GM12891 (cell line): ENCODE results near the gene STRADA.

Experiments used
- PAX5 ChIP-seq: IDR thresholded peaks from 2 replicates; pipeline ENCODE4 v1.6.1; 2011; ENCODE audit warnings: low read length, moderate library complexity, mild to moderate bottlenecking; ENCODE audit not compliant: insufficient read depth, severe bottlenecking
- POLR2A ChIP-seq: IDR thresholded peaks from 2 replicates; pipeline ENCODE4 v1.6.1; 2011; ENCODE audit warnings: low read depth, low read length, control low read depth
- POLR2AphosphoS5 ChIP-seq: IDR thresholded peaks from 2 replicates; pipeline ENCODE4 v1.6.1; 2011; ENCODE audit warnings: low read depth, low read length, control low read depth
- TAF1 ChIP-seq: IDR thresholded peaks from 2 replicates; pipeline ENCODE4 v1.6.1; 2011; ENCODE audit warnings: low read depth, low read length, control low read depth

- TF ChIP-seq POLR2AphosphoS5 (peak; percentile 20; the same call in 1 of the 2 replicates), PAX5 (no peak), TAF1 (no peak), POLR2A (no peak)
These were observed 32.8 kb upstream of the STRADA start, which contains the start of gene DDX42 for GRCh38 chr17:63774141-63774968.
